HPDE6-E6E7 (cell line): ENCODE results near the gene TXNRD1.
A peak's percentile ranks its signal among the peaks of the same experiment; 100 is the strongest.
"Not testable (repeated sequence)": the region's sequence is repeated elsewhere in the genome, so short reads cannot be mapped to it uniquely, and the experiment has no call there.

Experiments used
- DNase-seq: peaks from one replicate; pipeline ENCODE4 v3.0.0; 2011; ENCODE audit warnings: missing footprints; ENCODE audit errors: extremely low spot score

The TXNRD1 gene

GRCh38 chr12:104190641-104191176 is 24.9 kb upstream of the TXNRD1 start:
- DNase-seq: no peak

GRCh38 chr12:104197264-104197663 is 18.3 kb upstream of the TXNRD1 start:
- DNase-seq: no peak

- no peak for DNase-seq
These were observed 15.6 kb upstream of the TXNRD1 start for GRCh38 chr12:104199964-104200363.

GRCh38 chr12:104201238-104202001 is 14.2 kb upstream of the TXNRD1 start:
- DNase-seq: peak; percentile 51

- DNase-seq: no peak
These were observed 10.7 kb upstream of the TXNRD1 start for GRCh38 chr12:104204690-104205480.

GRCh38 chr12:104207416-104208205 is 8.0 kb upstream of the TXNRD1 start:
- no peak for DNase-seq

GRCh38 chr12:104212516-104212915 is 3.1 kb upstream of the TXNRD1 start:
- no peak for DNase-seq

- no peak for DNase-seq
These were observed 1.6 kb upstream of the TXNRD1 start for GRCh38 chr12:104213952-104214351.

GRCh38 chr12:104216521-104216924 is 944 bp downstream of the TXNRD1 start:
- DNase-seq: no peak

GRCh38 chr12:104218506-104218905 is 2.9 kb downstream of the TXNRD1 start:
- not testable (repeated sequence) for DNase-seq

- DNase-seq: no peak
These were observed 3.4 kb downstream of the TXNRD1 start for GRCh38 chr12:104218935-104219334.

- DNase-seq: peak; percentile 47
These were observed 3.8 kb downstream of the TXNRD1 start for GRCh38 chr12:104219361-104219892.

- DNase-seq: peak; percentile 85
These were observed 4.4 kb downstream of the TXNRD1 start for GRCh38 chr12:104219908-104220404.

GRCh38 chr12:104220931-104221330 is 5.4 kb downstream of the TXNRD1 start:
- no peak for DNase-seq

- DNase-seq: no peak
These were observed 7.4 kb downstream of the TXNRD1 start for GRCh38 chr12:104222976-104223375.

GRCh38 chr12:104223712-104224111 is 8.1 kb downstream of the TXNRD1 start:
- DNase-seq: no peak

GRCh38 chr12:104226672-104227071 is 11.1 kb downstream of the TXNRD1 start:
- DNase-seq: no peak

- DNase-seq: no peak
These were observed 14.9 kb downstream of the TXNRD1 start for GRCh38 chr12:104230304-104231095.

GRCh38 chr12:104232609-104233280 is 17.2 kb downstream of the TXNRD1 start:
- no peak for DNase-seq

GRCh38 chr12:104234926-104235499 is 19.4 kb downstream of the TXNRD1 start:
- DNase-seq: no peak
